ENCODE data around the gene RPL27A. TPM values are rescaled to one million over a fixed set of nuclear protein-coding genes. Genes with fewer than 3 reads are reported as not detected.

Gene RPL27A
- total RNA-seq, 1 experiment from 2014 or later: 1,103 TPM

DNA sequence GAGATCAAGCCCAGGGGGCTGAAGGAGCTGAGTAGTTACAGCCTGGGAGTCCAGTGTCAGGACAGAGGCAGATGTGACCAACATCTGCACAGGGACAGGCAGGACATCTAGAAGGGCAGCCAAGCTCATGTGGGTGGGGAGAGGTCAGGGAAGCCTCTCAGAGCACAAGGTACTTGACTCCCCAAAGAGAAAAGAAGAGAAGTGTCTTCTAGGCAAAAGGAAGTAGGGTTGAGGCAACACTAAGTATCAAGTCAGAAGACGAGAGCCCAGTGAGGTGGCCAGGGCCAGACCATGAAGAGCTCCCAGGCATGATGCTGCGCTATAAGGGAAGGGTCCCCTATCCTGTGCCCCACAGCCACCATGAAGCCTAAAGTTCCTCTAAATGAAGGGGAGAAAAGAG, 21.5 kb downstream of the RPL27A start (continued):
- no peak for TF ChIP-seq MXD4 (CRISPR knock-in tag; IDR thresholded peaks at IDR 0.05; ENCODE audit: borderline replicate concordance)
- no peak for TF ChIP-seq ZNF317 (CRISPR knock-in tag; IDR thresholded peaks at IDR 0.05; ENCODE audit: borderline replicate concordance, low read depth)
- TF ChIP-seq CREB1 (CRISPR knock-in tag; IDR thresholded peaks at IDR 0.05): no peak
- no peak for TF ChIP-seq HMGA2 (CRISPR knock-in tag; IDR thresholded peaks at IDR 0.05)
- TF ChIP-seq CTCF (IDR thresholded peaks at IDR 0.05): no peak
- no peak for TF ChIP-seq TEAD4 (CRISPR knock-in tag; IDR thresholded peaks at IDR 0.05)
- no peak for TF ChIP-seq ZNF219 (CRISPR knock-in tag; IDR thresholded peaks at IDR 0.05; ENCODE audit: borderline replicate concordance)
- no peak for TF ChIP-seq SOX15 (CRISPR knock-in tag; IDR thresholded peaks at IDR 0.05)
- TF ChIP-seq NR1H2 (CRISPR knock-in tag; IDR thresholded peaks at IDR 0.05): no peak

DNA sequence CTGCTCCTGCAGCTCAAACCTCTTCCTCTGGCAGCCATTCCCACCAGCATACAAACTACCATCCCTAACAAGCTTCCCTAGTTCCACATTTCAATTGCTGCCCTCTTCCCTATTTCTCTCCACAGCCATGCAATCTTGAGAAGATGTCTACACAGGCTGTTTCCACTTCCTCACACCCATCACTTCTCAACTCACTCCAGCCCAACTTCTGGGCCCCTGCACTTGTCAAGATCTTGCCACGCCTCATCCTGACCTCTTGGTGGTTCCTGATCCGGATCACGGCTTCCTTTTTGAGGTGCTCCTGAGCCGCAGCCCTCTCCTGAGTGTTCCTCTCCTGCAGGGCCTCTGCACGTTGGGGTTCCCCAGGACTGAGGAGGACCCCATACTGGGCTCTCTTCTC, 22.6 kb downstream of the RPL27A start:
- H3K9me3 Mint-ChIP-seq: no peaks in the 10 kb centered on the region
- ChIA-PET CTCF (no interaction called here), POLR2A (no interaction called here)
- H3K36me3 Mint-ChIP-seq: peaks cover 9% of the 10 kb centered on the region
- H3K27me3 Mint-ChIP-seq (ENCODE audit: low read depth): no peaks in the 10 kb centered on the region
- no peak overlapping the region for H3K4me3 Mint-ChIP-seq
- H3K27ac Mint-ChIP-seq: peak overlapping the region; percentile 24
- DNase-seq (ENCODE audit: low spot score) (no peak), ATAC-seq (no peak)
- no peak for TF ChIP-seq CBFB (CRISPR knock-in tag; IDR thresholded peaks at IDR 0.05; ENCODE audit: low read depth)
- TF ChIP-seq RORB (CRISPR knock-in tag; IDR thresholded peaks at IDR 0.05): no peak
- TF ChIP-seq SMAD3 (CRISPR knock-in tag; IDR thresholded peaks at IDR 0.05; ENCODE audit: borderline replicate concordance): no peak
- H3K4me1 Mint-ChIP-seq: peaks cover 46% of the 10 kb centered on the region

DNA sequence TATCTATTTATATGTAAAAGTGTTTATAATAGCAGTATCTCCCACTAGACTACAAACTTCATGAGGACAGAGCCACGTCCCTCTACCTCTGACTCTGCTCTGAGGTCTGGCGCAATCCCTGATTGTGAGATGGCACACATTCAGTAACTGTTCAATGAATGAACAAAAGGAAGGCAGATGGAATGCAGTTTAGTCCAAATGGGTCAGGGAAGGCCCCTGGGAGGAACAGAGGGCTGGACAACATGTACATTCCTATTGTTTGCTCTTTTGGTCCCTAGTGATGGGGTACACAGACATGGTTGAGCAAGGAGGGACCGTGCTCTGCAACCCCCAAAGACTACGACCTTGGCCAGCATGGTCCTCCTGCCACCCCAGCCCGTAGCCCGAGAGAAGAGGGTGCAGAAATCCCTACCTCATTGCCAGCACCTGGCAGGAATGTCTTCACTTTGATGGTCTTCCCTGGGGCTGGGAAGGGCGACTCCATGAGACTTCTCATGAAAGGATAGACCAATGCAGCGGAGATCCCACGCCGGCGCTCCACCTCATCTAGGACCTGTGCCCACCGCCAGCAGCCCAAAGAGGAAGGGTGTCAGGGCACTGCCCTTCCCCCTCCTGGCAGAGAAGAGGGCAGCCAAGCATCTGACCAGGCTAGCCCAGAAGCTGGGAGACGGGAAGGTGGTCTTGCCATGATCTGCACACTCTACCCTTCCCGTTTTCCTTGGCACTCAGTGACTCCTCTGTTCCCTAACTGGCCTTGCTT, 24.3 kb downstream of the RPL27A start:
- ATAC-seq (no peak), DNase-seq (ENCODE audit: low spot score) (no peak)
- H3K36me3 Mint-ChIP-seq: peaks cover 9% of the 10 kb centered on the region
- no peak overlapping the region; the same call in 1 of the 2 replicates for H3K27ac Mint-ChIP-seq
- TF ChIP-seq NR2C2 (CRISPR knock-in tag; IDR thresholded peaks at IDR 0.05): no peak
- TF ChIP-seq, protein P1, sequence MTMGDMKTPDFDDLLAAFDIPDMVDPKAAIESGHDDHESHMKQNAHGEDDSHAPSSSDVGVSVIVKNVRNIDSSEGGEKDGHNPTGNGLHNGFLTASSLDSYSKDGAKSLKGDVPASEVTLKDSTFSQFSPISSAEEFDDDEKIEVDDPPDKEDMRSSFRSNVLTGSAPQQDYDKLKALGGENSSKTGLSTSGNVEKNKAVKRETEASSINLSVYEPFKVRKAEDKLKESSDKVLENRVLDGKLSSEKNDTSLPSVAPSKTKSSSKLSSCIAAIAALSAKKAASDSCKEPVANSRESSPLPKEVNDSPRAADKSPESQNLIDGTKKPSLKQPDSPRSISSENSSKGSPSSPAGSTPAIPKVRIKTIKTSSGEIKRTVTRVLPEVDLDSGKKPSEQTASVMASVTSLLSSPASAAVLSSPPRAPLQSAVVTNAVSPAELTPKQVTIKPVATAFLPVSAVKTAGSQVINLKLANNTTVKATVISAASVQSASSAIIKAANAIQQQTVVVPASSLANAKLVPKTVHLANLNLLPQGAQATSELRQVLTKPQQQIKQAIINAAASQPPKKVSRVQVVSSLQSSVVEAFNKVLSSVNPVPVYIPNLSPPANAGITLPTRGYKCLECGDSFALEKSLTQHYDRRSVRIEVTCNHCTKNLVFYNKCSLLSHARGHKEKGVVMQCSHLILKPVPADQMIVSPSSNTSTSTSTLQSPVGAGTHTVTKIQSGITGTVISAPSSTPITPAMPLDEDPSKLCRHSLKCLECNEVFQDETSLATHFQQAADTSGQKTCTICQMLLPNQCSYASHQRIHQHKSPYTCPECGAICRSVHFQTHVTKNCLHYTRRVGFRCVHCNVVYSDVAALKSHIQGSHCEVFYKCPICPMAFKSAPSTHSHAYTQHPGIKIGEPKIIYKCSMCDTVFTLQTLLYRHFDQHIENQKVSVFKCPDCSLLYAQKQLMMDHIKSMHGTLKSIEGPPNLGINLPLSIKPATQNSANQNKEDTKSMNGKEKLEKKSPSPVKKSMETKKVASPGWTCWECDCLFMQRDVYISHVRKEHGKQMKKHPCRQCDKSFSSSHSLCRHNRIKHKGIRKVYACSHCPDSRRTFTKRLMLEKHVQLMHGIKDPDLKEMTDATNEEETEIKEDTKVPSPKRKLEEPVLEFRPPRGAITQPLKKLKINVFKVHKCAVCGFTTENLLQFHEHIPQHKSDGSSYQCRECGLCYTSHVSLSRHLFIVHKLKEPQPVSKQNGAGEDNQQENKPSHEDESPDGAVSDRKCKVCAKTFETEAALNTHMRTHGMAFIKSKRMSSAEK (CRISPR knock-in tag; IDR thresholded peaks at IDR 0.05; ENCODE audit: borderline replicate concordance): no peak
- no peak for TF ChIP-seq TCF7 (CRISPR knock-in tag; IDR thresholded peaks at IDR 0.05; ENCODE audit: low read depth)
- TF ChIP-seq CREB1 (CRISPR knock-in tag; IDR thresholded peaks at IDR 0.05): no peak
- no peak for TF ChIP-seq ZNF317 (CRISPR knock-in tag; IDR thresholded peaks at IDR 0.05; ENCODE audit: borderline replicate concordance, low read depth)
- no peak for TF ChIP-seq CREM (CRISPR knock-in tag; IDR thresholded peaks at IDR 0.05)
- no peak for TF ChIP-seq CBFB (CRISPR knock-in tag; IDR thresholded peaks at IDR 0.05; ENCODE audit: low read depth)
- TF ChIP-seq KAT7 (CRISPR knock-in tag; IDR thresholded peaks at IDR 0.05; ENCODE audit: borderline replicate concordance): no peak
- no peak for TF ChIP-seq ZNF263 (CRISPR knock-in tag; IDR thresholded peaks at IDR 0.05; ENCODE audit: low read depth)
- no peak for TF ChIP-seq ATF3 (CRISPR knock-in tag; conservative IDR thresholded peaks at IDR 0.05)
- no peak for TF ChIP-seq ELF4 (CRISPR knock-in tag; IDR thresholded peaks at IDR 0.05; ENCODE audit: low read depth)
- TF ChIP-seq MYBL2 (CRISPR knock-in tag; IDR thresholded peaks at IDR 0.05): no peak
- TF ChIP-seq NFYB (CRISPR knock-in tag; conservative IDR thresholded peaks at IDR 0.05; ENCODE audit: low read depth): no peak
- no peak for TF ChIP-seq SOX15 (CRISPR knock-in tag; IDR thresholded peaks at IDR 0.05)
- H3K4me1 Mint-ChIP-seq: peaks cover 32% of the 10 kb centered on the region
- ChIA-PET CTCF (no interaction called here), POLR2A (no interaction called here)
- no peaks in the 10 kb centered on the region for H3K9me3 Mint-ChIP-seq
- no peak overlapping the region for H3K4me3 Mint-ChIP-seq
- no peaks in the 10 kb centered on the region for H3K27me3 Mint-ChIP-seq (ENCODE audit: low read depth)
